Heart left ventricle (tissue), 13 donors: Measurements from ENCODE around the gene PRCC.

ENCODE experiments used
- POLR2A ChIP-seq, 2 donors: fragments of 450-650 bp; IDR thresholded peaks; one replicate each; pipeline ENCODE4 v1.6.1; 2017; ENCODE audit warnings: antibody characterized with exemption in 2 of 2, mild to moderate bottlenecking in 2 of 2, moderate library complexity in 2 of 2
- TF ChIP-seq, protein P1 (sequence below), 12 donors: fragments of 200-600 bp; sonication (generic) in 4 of 12; IDR thresholded peaks; one replicate each; pipeline versions ENCODE4 v1.5.0 to v1.8.0; 2018 to 2022; ENCODE audit warnings: antibody characterized with exemption in 12 of 12, mild to moderate bottlenecking in 5 of 12
- donor health status: ischemic (EF 13 %, LVEDD 7.1; RV severe dilation, severe dysfunction).
- donor health status: DM: no; HTN: yes; CAD: no.
- donor health status: DM: no; HTN: no; CAD: no.
- donor health status: ischemic (EF 25% LVEDD 6.9; RV normal size, moderate dysfunction).
- donor health status: ischemic (EF 25% LVEDD 5.7; RV mildly dilated, moderate dysfunction).
- donor health status: ischemic (EF 35%, LVEDD 5.7; RV mildly dilated, moderate dysfunction).
- donor health status: nonischemic (EF 11% LVEDD 7.7; RV severe dilation, severe dysfunction).
- donor health status: DM: yes; HTN: yes; CAD: no.
- donor health status: PGD.
- donor health status: ischemic (EF 29% LVEDD 5.4; RV normal size, mild dysfunction).
- donor health status: nonischemic (EF 23%, LVEDD 6.1; RV moderate dilation, normal function).

- TF ChIP-seq, protein P1, sequence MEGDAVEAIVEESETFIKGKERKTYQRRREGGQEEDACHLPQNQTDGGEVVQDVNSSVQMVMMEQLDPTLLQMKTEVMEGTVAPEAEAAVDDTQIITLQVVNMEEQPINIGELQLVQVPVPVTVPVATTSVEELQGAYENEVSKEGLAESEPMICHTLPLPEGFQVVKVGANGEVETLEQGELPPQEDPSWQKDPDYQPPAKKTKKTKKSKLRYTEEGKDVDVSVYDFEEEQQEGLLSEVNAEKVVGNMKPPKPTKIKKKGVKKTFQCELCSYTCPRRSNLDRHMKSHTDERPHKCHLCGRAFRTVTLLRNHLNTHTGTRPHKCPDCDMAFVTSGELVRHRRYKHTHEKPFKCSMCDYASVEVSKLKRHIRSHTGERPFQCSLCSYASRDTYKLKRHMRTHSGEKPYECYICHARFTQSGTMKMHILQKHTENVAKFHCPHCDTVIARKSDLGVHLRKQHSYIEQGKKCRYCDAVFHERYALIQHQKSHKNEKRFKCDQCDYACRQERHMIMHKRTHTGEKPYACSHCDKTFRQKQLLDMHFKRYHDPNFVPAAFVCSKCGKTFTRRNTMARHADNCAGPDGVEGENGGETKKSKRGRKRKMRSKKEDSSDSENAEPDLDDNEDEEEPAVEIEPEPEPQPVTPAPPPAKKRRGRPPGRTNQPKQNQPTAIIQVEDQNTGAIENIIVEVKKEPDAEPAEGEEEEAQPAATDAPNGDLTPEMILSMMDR (IDR thresholded peaks at IDR 0.05), result peak in 1 of 12 donors; percentile 36
- peak in 1 of 2 donors; percentile 73 for TF ChIP-seq POLR2A (IDR thresholded peaks at IDR 0.05)
Measured at GRCh38 chr1:156751757-156752481, 15.4 kb upstream of the PRCC start.
